Astrocyte of the hippocampus (primary cell): ENCODE results near the gene ATRIP.
"Not testable (repeated sequence)": the region's sequence is repeated elsewhere in the genome, so short reads cannot be mapped to it uniquely, and the experiment has no call there.

Experiments
- DNase-seq: peaks from one replicate; pipeline ENCODE4 v3.0.0; 2011; ENCODE audit warnings: low read depth, low spot score

The ATRIP gene

GRCh38 chr3:48435774-48436476 lies 10.6 kb upstream of the ATRIP start:
- peak; percentile 93 for DNase-seq

- no peak for DNase-seq
Observed at GRCh38 chr3:48436477-48436787, 10.1 kb upstream of the ATRIP start.

GRCh38 chr3:48436855-48437254 lies 9.7 kb upstream of the ATRIP start:
- no peak for DNase-seq

GRCh38 chr3:48437812-48438211 lies 8.7 kb upstream of the ATRIP start:
- no peak for DNase-seq

GRCh38 chr3:48439820-48440589 lies 6.5 kb upstream of the ATRIP start, which contains the start of the genes CCDC51 and TMA7:
TSS of gene CCDC51 (minus strand) at chr3:48440119. CDS start at chr3:48435128, 4,991 bp downstream.
TSS of gene TMA7 (plus strand) at chr3:48440257. CDS start at chr3:48440297, 40 bp downstream.
- DNase-seq = peak; percentile 98

GRCh38 chr3:48440590-48440958 lies 6.0 kb upstream of the ATRIP start:
- peak; percentile 50 for DNase-seq

- DNase-seq = no peak
Observed at GRCh38 chr3:48441940-48442339, 4.6 kb upstream of the ATRIP start.

GRCh38 chr3:48445277-48445882 lies 1.2 kb upstream of the ATRIP start:
- DNase-seq = no peak

GRCh38 chr3:48446043-48446424 lies 503 bp upstream of the ATRIP start:
- DNase-seq = no peak

- DNase-seq = no peak
Observed at GRCh38 chr3:48451270-48451669, 4.7 kb downstream of the ATRIP start.

- no peak for DNase-seq
Observed at GRCh38 chr3:48456456-48456855, 9.9 kb downstream of the ATRIP start.

GRCh38 chr3:48459331-48459730 lies 12.8 kb downstream of the ATRIP start:
- DNase-seq = no peak

- DNase-seq = peak; percentile 73
Observed at GRCh38 chr3:48459773-48460516, 13.4 kb downstream of the ATRIP start.

GRCh38 chr3:48460517-48460902 lies 14.0 kb downstream of the ATRIP start:
- no peak for DNase-seq

- not testable (repeated sequence) for DNase-seq
Observed at GRCh38 chr3:48461767-48462166, 15.2 kb downstream of the ATRIP start.

- DNase-seq = no peak
Observed at GRCh38 chr3:48463703-48464102, 17.2 kb downstream of the ATRIP start.

GRCh38 chr3:48464713-48465221 lies 18.2 kb downstream of the ATRIP start:
- no peak for DNase-seq

- DNase-seq = no peak
Observed at GRCh38 chr3:48465237-48465530, 18.6 kb downstream of the ATRIP start.

GRCh38 chr3:48465531-48466378 lies 19.2 kb downstream of the ATRIP start:
- peak; percentile 100 for DNase-seq

GRCh38 chr3:48466386-48467109 lies 20.0 kb downstream of the ATRIP start:
- no peak for DNase-seq

GRCh38 chr3:48467110-48467454 lies 20.5 kb downstream of the ATRIP start:
- no peak for DNase-seq
